ENCODE results near the gene PAQR5. TPM values are rescaled to one million over a fixed set of nuclear protein-coding genes. Genes with fewer than 3 reads are reported as not detected.

Gene PAQR5
- total RNA-seq, 1 experiment from 2014 or later = 34.0 TPM

- no peaks in the 10 kb centered on the region for H3K36me3 ChIP-seq (ENCODE audit: control insufficient read depth in 1 of 2, insufficient read depth in 2 of 2, low read length in 2 of 2)
- no peaks in the 10 kb centered on the region for H3K9me3 ChIP-seq (ENCODE audit: control insufficient read depth in 1 of 2, insufficient read depth in 1 of 2, low read depth in 1 of 2, low read length in 2 of 2)
- POLR2A ChIA-PET = no interaction called here
- no TSS peak for BruUV-seq (replicated peaks)
- DNase-seq (ENCODE audit: low read depth, low spot score) = peak; percentile 34
- H3K4me1 ChIP-seq (ENCODE audit: control insufficient read depth in 1 of 2, insufficient read depth in 2 of 2, low read length in 2 of 2) = no peaks in the 10 kb centered on the region
- no peak overlapping the region for H3K27ac ChIP-seq (ENCODE audit: low read depth, low read length)
- no peaks in the 10 kb centered on the region for H3K27me3 ChIP-seq (ENCODE audit: insufficient read depth, low read length)
- no peak overlapping the region for H2AFZ ChIP-seq (ENCODE audit: low read depth, low read length, poor library complexity, severe bottlenecking)
- no peak overlapping the region for H3K4me3 ChIP-seq (replicated peaks in 1 of 2; ENCODE audit: low read depth in 1 of 2, low read length in 2 of 2)
- CTCF ChIA-PET = interaction anchor here (0.7 to 1.5 kb wide), 6 partner anchors 10 to 207 kb away, joined by 3 to 7 read pairs (median 4); partner anchors contain the start of gene GLCE
- RAD21 ChIA-PET (ENCODE audit: low non-redundant PET in 1 of 2, low total read pairs in 2 of 2, uncharacterized antibody in 2 of 2, unreplicated experiment in 2 of 2) = interaction anchor here in 1 of 2 experiments (0.7 kb wide), 1 partner anchor 169 kb away, joined by 3 read pairs; no protein-coding TSS in a partner anchor
- ATAC-seq = peak; percentile 61
- no peaks in the 10 kb centered on the region for H3K79me2 ChIP-seq (ENCODE audit: insufficient read depth, low read length)
- intact Hi-C loops (cut with micrococcal nuclease) = loop anchor here (1.0 to 5.0 kb wide), 3 partner anchors 38 to 206 kb away; no protein-coding TSS in a partner anchor
- H3K4me2 ChIP-seq (ENCODE audit: low read length) = no peak overlapping the region
- H3K9ac ChIP-seq (ENCODE audit: low read length) = no peak overlapping the region
- no peaks in the 10 kb centered on the region for H3K9me2 ChIP-seq (ENCODE audit: insufficient read depth)
- H4K20me1 ChIP-seq (ENCODE audit: insufficient read depth) = no peaks in the 10 kb centered on the region
- TF ChIP-seq RAD21 (IDR thresholded peaks at IDR 0.05; ENCODE audit: low read depth) = peak; percentile 73
- peak; percentile 49 to 73 (median 57); a peak in 5 of 6 replicates for TF ChIP-seq CTCF (IDR thresholded peaks at IDR 0.05 in 2 of 3, conservative IDR thresholded peaks at IDR 0.05 in 1 of 3; ENCODE audit: borderline replicate concordance in 1 of 3, insufficient read depth in 1 of 3, low read depth in 2 of 3, low read length in 2 of 3)
- no peak for TF ChIP-seq ZFX (IDR thresholded peaks at IDR 0.05)
- no peak for TF ChIP-seq SRF (IDR thresholded peaks at IDR 0.05; ENCODE audit: low read depth)
- no peak for TF ChIP-seq JUND (IDR thresholded peaks at IDR 0.05)
- TF ChIP-seq POLR2AphosphoS5 (IDR thresholded peaks at IDR 0.05; ENCODE audit: low read depth, low read length) = no peak
- no peak for TF ChIP-seq POLR2A (IDR thresholded peaks at IDR 0.05; ENCODE audit: borderline replicate concordance, extremely low read depth, insufficient read depth, insufficient read length)
These were observed 33.3 kb upstream of the PAQR5 start for GRCh38 chr15:69265347-69265955.

DNA sequence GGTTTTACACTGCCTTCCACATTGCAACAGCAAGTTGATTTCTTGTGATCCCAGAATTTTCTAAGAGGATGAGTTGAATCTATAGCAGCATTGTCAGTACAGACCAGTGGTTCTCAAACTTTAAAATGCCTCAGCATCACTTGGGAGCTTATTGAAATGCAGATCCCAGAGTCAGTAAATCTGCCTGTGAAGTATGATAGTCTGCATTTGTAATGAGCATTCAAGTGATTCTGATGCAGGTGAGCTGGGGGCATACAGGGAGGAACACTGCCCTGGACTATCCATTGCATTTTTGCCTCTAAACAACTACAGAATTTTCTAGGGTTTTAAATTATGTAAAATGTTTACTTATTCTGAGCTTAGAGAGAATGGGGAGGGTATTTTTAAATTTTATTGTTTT is 27.5 kb upstream of the PAQR5 start:
- ChIA-PET CTCF (no interaction called here), POLR2A (no interaction called here), RAD21 (ENCODE audit: low non-redundant PET in 1 of 2, low total read pairs in 2 of 2, uncharacterized antibody in 2 of 2, unreplicated experiment in 2 of 2) (no interaction called here)
- Histone ChIP-seq H3K4me2 (ENCODE audit: low read length) (no peak overlapping the region), H4K20me1 (ENCODE audit: insufficient read depth) (no peaks in the 10 kb centered on the region), H3K4me3 (replicated peaks in 1 of 2; ENCODE audit: low read depth in 1 of 2, low read length in 2 of 2) (no peak overlapping the region), H3K27ac (ENCODE audit: low read depth, low read length) (no peak overlapping the region), H3K4me1 (ENCODE audit: control insufficient read depth in 1 of 2, insufficient read depth in 2 of 2, low read length in 2 of 2) (0 out of 4 replicates have a peak, but pooled peaks cover 0 to 2% of the 10 kb centered on the region in 2 experiments), H3K27me3 (ENCODE audit: insufficient read depth, low read length) (no peaks in the 10 kb centered on the region), H3K79me2 (ENCODE audit: insufficient read depth, low read length) (no peaks in the 10 kb centered on the region), H3K9me2 (ENCODE audit: insufficient read depth) (no peaks in the 10 kb centered on the region), H3K9ac (ENCODE audit: low read length) (no peak overlapping the region), H3K9me3 (ENCODE audit: control insufficient read depth in 1 of 2, insufficient read depth in 1 of 2, low read depth in 1 of 2, low read length in 2 of 2) (no peaks in the 10 kb centered on the region), H2AFZ (ENCODE audit: low read depth, low read length, poor library complexity, severe bottlenecking) (no peak overlapping the region), H3K36me3 (ENCODE audit: control insufficient read depth in 1 of 2, insufficient read depth in 2 of 2, low read length in 2 of 2) (no peaks in the 10 kb centered on the region)
- ATAC-seq (no peak), DNase-seq (ENCODE audit: low read depth, low spot score) (no peak)
- TF ChIP-seq SRF (IDR thresholded peaks at IDR 0.05; ENCODE audit: low read depth) (no peak), POLR2AphosphoS5 (IDR thresholded peaks at IDR 0.05; ENCODE audit: low read depth, low read length) (no peak)
- BruUV-seq (replicated peaks) = no TSS peak
- intact Hi-C loops (cut with micrococcal nuclease) = no loop called here

All from HCT116 (cell line).